Measurements from ENCODE around the gene GIMAP8. TPM values are rescaled to one million over a fixed set of nuclear protein-coding genes. Genes with fewer than 3 reads are reported as not detected.

GIMAP8 gene
- total RNA-seq, 1 donor from 2014 or later = 28.3 TPM

- no peak overlapping the region for H3K4me3 ChIP-seq
- no peaks in the 10 kb centered on the region for H3K9me3 ChIP-seq
- H3K4me1 ChIP-seq = no peaks in the 10 kb centered on the region
- DNase-seq (ENCODE audit: low spot score in 2 of 2) = peak in 1 of 2 donors; percentile 87
- H3K27me3 ChIP-seq = no peaks in the 10 kb centered on the region
- no peaks in the 10 kb centered on the region for H3K36me3 ChIP-seq
- TF ChIP-seq CTCF (IDR thresholded peaks at IDR 0.05) = peak; percentile 74 to 87 (median 78)
- intact Hi-C loops (cut with DNase I) = loop anchor here (1.0 to 2.0 kb wide), 2 partner anchors 65 to 134 kb away; no protein-coding TSS in a partner anchor
- no peak overlapping the region for H3K27ac ChIP-seq
Measured at GRCh38 chr7:150420987-150421674, 29.3 kb upstream of the GIMAP8 start.

GRCh38 chr7:150421831-150422230, 28.6 kb upstream of the GIMAP8 start:
- no peaks in the 10 kb centered on the region for H3K27me3 ChIP-seq
- no peaks in the 10 kb centered on the region for H3K9me3 ChIP-seq
- no peak overlapping the region for H3K27ac ChIP-seq
- intact Hi-C loops (cut with DNase I) = loop anchor here (1.0 to 2.0 kb wide), 2 partner anchors 66 to 135 kb away; no protein-coding TSS in a partner anchor
- peak in 1 of 2 donors; percentile 57 for DNase-seq (ENCODE audit: low spot score in 2 of 2)
- H3K4me3 ChIP-seq = no peak overlapping the region
- TF ChIP-seq CTCF (IDR thresholded peaks at IDR 0.05) = no peak
- H3K36me3 ChIP-seq = no peaks in the 10 kb centered on the region
- no peaks in the 10 kb centered on the region for H3K4me1 ChIP-seq

- no peaks in the 10 kb centered on the region for H3K9me3 ChIP-seq
- H3K27ac ChIP-seq = no peak overlapping the region
- peak in 1 of 2 donors; percentile 19 for DNase-seq (ENCODE audit: low spot score in 2 of 2)
- no peak overlapping the region for H3K4me3 ChIP-seq
- intact Hi-C loops (cut with DNase I) = no loop called here
- TF ChIP-seq CTCF (IDR thresholded peaks at IDR 0.05) = no peak
- H3K27me3 ChIP-seq = no peaks in the 10 kb centered on the region
- no peaks in the 10 kb centered on the region for H3K4me1 ChIP-seq
- H3K36me3 ChIP-seq = no peaks in the 10 kb centered on the region
Measured at GRCh38 chr7:150425670-150426069, 24.8 kb upstream of the GIMAP8 start.

GRCh38 chr7:150428671-150429451, 21.6 kb upstream of the GIMAP8 start:
- DNase-seq (ENCODE audit: low spot score in 2 of 2) = no peak
- intact Hi-C loops (cut with DNase I) = no loop called here
- Histone ChIP-seq H3K27ac (no peak overlapping the region), H3K36me3 (no peaks in the 10 kb centered on the region), H3K9me3 (no peaks in the 10 kb centered on the region), H3K27me3 (no peaks in the 10 kb centered on the region), H3K4me1 (no peaks in the 10 kb centered on the region), H3K4me3 (no peak overlapping the region)
- TF ChIP-seq CTCF (IDR thresholded peaks at IDR 0.05) = no peak

- intact Hi-C loops (cut with DNase I) = no loop called here
- Histone ChIP-seq H3K27me3 (no peaks in the 10 kb centered on the region), H3K27ac (no peak overlapping the region), H3K36me3 (no peaks in the 10 kb centered on the region), H3K4me1 (no peaks in the 10 kb centered on the region), H3K4me3 (no peak overlapping the region), H3K9me3 (no peaks in the 10 kb centered on the region)
- DNase-seq (ENCODE audit: low spot score in 2 of 2) = no peak
- TF ChIP-seq CTCF (IDR thresholded peaks at IDR 0.05) = no peak
Measured at GRCh38 chr7:150429699-150430098, 20.7 kb upstream of the GIMAP8 start.
